HepG2 (cell line): ENCODE measurements around the gene CNR2. TPM values are rescaled to one million over a fixed set of nuclear protein-coding genes. Genes with fewer than 3 reads are reported as not detected.

ENCODE experiments used
- ATAC-seq: fragments of 200-7000 bp; cut with Tn5 transposase; 3 replicates; pipeline ENCODE4 v1.9.1; 2020; ENCODE audit warnings: mild to moderate bottlenecking, moderate library complexity
- Bru-seq: library from RNA; stranded (reverse); fragments of 400-500 nt; gene quantifications from one replicate; lab custom pipeline; 2021; lab: Mats Ljungman, UMichigan
- BruChase-seq, 2 experiments: library from RNA; stranded (reverse); fragments of 400-500 nt; gene quantifications; one replicate each; lab custom pipeline; 2021; lab: Mats Ljungman, UMichigan
- BruUV-seq: library from RNA; stranded (reverse); fragments of 400-500 nt; replicated peaks from 2 replicates; lab custom pipeline; 2021; lab: Mats Ljungman, UMichigan
- CTCF ChIA-PET: fragments of 300-600 bp; formaldehyde crosslinking; extraction: SDS; loops from one replicate; lab custom pipeline; 2021; ENCODE audit warnings: low total read pairs, inconsistent platforms, low intra/inter-chr PET ratio; lab: Yijun Ruan, JAX
- POLR2A ChIA-PET: fragments of 350-600 bp; sonication (Branson Sonifier 250); formaldehyde crosslinking; loops from one replicate; lab custom pipeline; 2020; ENCODE audit warnings: antibody characterized with exemption, inconsistent platforms; lab: Yijun Ruan, JAX
- DNase-seq: peaks from one replicate; pipeline ENCODE4 v3.0.0-alpha.2; 2015; ENCODE audit warnings: low spot score
- FAIRE-seq: peaks from 3 replicates; lab custom pipeline; 2011; peaks lifted over from hg19 to GRCh38; lab: Jason Lieb, UNC
- H2AFZ ChIP-seq: one replicate; pipeline ENCODE4 v1.6.1; 2011; ENCODE audit warnings: low read length, inconsistent platforms
- H3K27ac ChIP-seq: fragments of 300-600 bp; 3 replicates; pipeline ENCODE4 v1.8.0; 2011; ENCODE audit warnings: mixed run types, mild to moderate bottlenecking, mixed read lengths, low read length, inconsistent platforms; ENCODE audit not compliant: insufficient read depth; ENCODE audit errors: extremely low read length
- H3K27me3 ChIP-seq, 2 experiments: fragments of 200-600 bp in 1 of 2; 2 replicates in 1 of 2; 3 replicates in 1 of 2; pipeline versions ENCODE4 v1.6.0 to v1.8.0; 2011; ENCODE audit warnings: low read length in 2 of 2, mild to moderate bottlenecking in 2 of 2, moderate library complexity in 2 of 2, inconsistent platforms in 1 of 2; ENCODE audit not compliant: insufficient read depth in 2 of 2, control insufficient read depth in 1 of 2
- H3K36me3 ChIP-seq, 2 experiments: fragments of 200-600 bp in 1 of 2; replicated peaks in 1 of 2; 2 replicates in 1 of 2; 3 replicates in 1 of 2; pipeline versions ENCODE4 v1.5.1 to v1.8.0; 2011; ENCODE audit warnings: low read length in 2 of 2, inconsistent platforms in 1 of 2; ENCODE audit not compliant: insufficient read depth in 2 of 2, control insufficient read depth in 1 of 2
- H3K4me1 ChIP-seq: 2 replicates; pipeline ENCODE4 v1.5.1; 2012; ENCODE audit warnings: low read length, inconsistent platforms; ENCODE audit not compliant: insufficient read depth
- H3K4me2 ChIP-seq: 2 replicates; pipeline ENCODE4 v1.6.0; 2011; ENCODE audit warnings: low read depth, low read length, inconsistent platforms
- H3K4me3 ChIP-seq, 3 experiments: fragments of 200-600 bp in 1 of 3; sonication (generic), shearing (Covaris generic) in 1 of 3; replicated peaks in 1 of 3; 2 replicates each; pipeline ENCODE4 v1.5.1; 2011 to 2016; ENCODE audit warnings: low read length in 3 of 3, inconsistent platforms in 2 of 3, low read depth in 2 of 3, mild to moderate bottlenecking in 2 of 3, control low read depth in 1 of 3, mixed read lengths in 1 of 3; ENCODE audit not compliant: insufficient read depth in 1 of 3
- H3K79me2 ChIP-seq: one replicate; pipeline ENCODE4 v1.6.1; 2011; ENCODE audit warnings: low read length, inconsistent platforms; ENCODE audit not compliant: insufficient read depth
- H3K9ac ChIP-seq: 2 replicates; pipeline ENCODE4 v1.6.0; 2011; ENCODE audit warnings: mild to moderate bottlenecking, low read depth, low read length, inconsistent platforms; ENCODE audit not compliant: insufficient read depth
- H3K9me3 ChIP-seq: 2 replicates; pipeline ENCODE4 v1.5.1; 2012; ENCODE audit warnings: mild to moderate bottlenecking, low read length
- H4K20me1 ChIP-seq: 2 replicates; pipeline ENCODE4 v1.6.0; 2011; ENCODE audit warnings: inconsistent platforms, mild to moderate bottlenecking, low read length, moderate library complexity; ENCODE audit not compliant: insufficient read depth
- NR3C1 ChIP-seq: sonication (generic); formaldehyde crosslinking; IDR thresholded peaks from 2 replicates; pipeline ENCODE4 v1.4.0; 2020; ENCODE audit warnings: missing genetic modification reagents
- PRDM4 ChIP-seq: sonication (generic); formaldehyde crosslinking; IDR thresholded peaks from 2 replicates; pipeline ENCODE4 v1.9.0; 2021; ENCODE audit warnings: missing genetic modification reagents, borderline replicate concordance
- SRF ChIP-seq: IDR thresholded peaks from 2 replicates; pipeline ENCODE4 v1.6.1; 2011; ENCODE audit warnings: mild to moderate bottlenecking, low read depth, low read length, moderate library complexity
- WGBS: methylation state at CpG from one replicate; pipeline ENCODE4 v1.1.6; 2017; ENCODE audit warnings: low lambda C conversion rate; 5-methylcytosine and 5-hydroxymethylcytosine counted together
- in situ Hi-C: cut with HindIII; loops from 2 replicates; pipeline ENCODE4 v1.10.0; 2017; ENCODE audit warnings: low pct_unique_long_range_greater_than_20kb; ENCODE audit not compliant: extremely low pct_ligation_motif_present
- intact Hi-C: fragments of 100-400 bp; cut with micrococcal nuclease; formaldehyde crosslinking; loops from one replicate; pipeline ENCODE4 v1.10.0; 2022; ENCODE audit not compliant: unreplicated experiment
- long read RNA-seq, 2 experiments: library from RNA in 1 of 2; library from polyadenylated mRNA in 1 of 2; stranded (forward) in 1 of 2; unstranded in 1 of 2; transcript quantifications; one replicate each; pipeline ENCODE4 v2.0.0, GENCODE V29; 2019 to 2022
- polyA minus RNA-seq, 3 experiments: library from RNA; depleted of rRNA, polyadenylated mRNA; stranded (reverse); fragments of >200 nt; gene quantifications; 2 replicates each; pipeline ENCODE4 v1.2.3, GENCODE V29; 2011; ENCODE audit warnings: low replicate concordance in 1 of 3
- polyA plus RNA-seq, 8 experiments: library from polyadenylated mRNA; depleted of rRNA in 3 of 8; stranded (reverse) in 7 of 8; unstranded in 1 of 8; fragments of >200 nt; fragmentation: Illumina TruSeq in 4 of 8; extraction: Trizol in 4 of 8; gene quantifications; 2 replicates each; pipeline versions ENCODE4 v1.2.1 to v1.2.3, GENCODE V29; 2011 to 2016; ENCODE audit warnings: low read depth in 4 of 8, missing spikeins in 1 of 8, mixed read lengths in 1 of 8; ENCODE audit not compliant: insufficient read depth in 1 of 8
- total RNA-seq, 5 experiments: library from RNA; depleted of rRNA; stranded (reverse); fragments of >200 nt; fragmentation: Illumina TruSeq; extraction: Trizol; gene quantifications; 2 replicates each; pipeline ENCODE4 v1.2.3, GENCODE V29; 2016; ENCODE audit warnings: low read depth in 1 of 5

CNR2 gene
- total RNA-seq (2016; rRNA removed; fragmentation: Illumina TruSeq; extraction: Trizol) = not detected in 2 replicates
- not detected in 2 replicates for total RNA-seq (2016; cell fraction: cytosol; rRNA removed; fragmentation: Illumina TruSeq; extraction: Trizol; ENCODE audit: low read depth)
- total RNA-seq (2016; cell fraction: insoluble cytoplasmic fraction; rRNA removed; fragmentation: Illumina TruSeq; extraction: Trizol) = not detected in 2 replicates
- total RNA-seq (2016; cell fraction: membrane; rRNA removed; fragmentation: Illumina TruSeq; extraction: Trizol) = not detected in 2 replicates
- total RNA-seq (2016; cell fraction: nucleus; rRNA removed; fragmentation: Illumina TruSeq; extraction: Trizol) = not detected in 2 replicates
- polyA plus RNA-seq (2011; rRNA removed) = not detected in 2 replicates
- polyA plus RNA-seq (2011; cell fraction: cytosol; rRNA removed) = not detected in 2 replicates
- polyA plus RNA-seq (2011; cell fraction: nucleus; rRNA removed) = not detected in 2 replicates
- not detected in 2 replicates for polyA plus RNA-seq (2012)
- not detected in 2 replicates for polyA plus RNA-seq (2016; cell fraction: cytosol; fragmentation: Illumina TruSeq; extraction: Trizol; ENCODE audit: low read depth)
- not detected in 2 replicates for polyA plus RNA-seq (2016; cell fraction: insoluble cytoplasmic fraction; fragmentation: Illumina TruSeq; extraction: Trizol; ENCODE audit: low read depth)
- polyA plus RNA-seq (2016; cell fraction: membrane; fragmentation: Illumina TruSeq; extraction: Trizol; ENCODE audit: low read depth) = not detected in 2 replicates
- polyA plus RNA-seq (2016; cell fraction: nucleus; fragmentation: Illumina TruSeq; extraction: Trizol; ENCODE audit: insufficient read depth, low read depth) = not detected in 2 replicates
- not detected in 2 replicates for polyA minus RNA-seq (2011; rRNA and poly(A)+ RNA removed; ENCODE audit: low replicate concordance)
- not detected in 2 replicates for polyA minus RNA-seq (2011; cell fraction: cytosol; rRNA and poly(A)+ RNA removed)
- not detected in 2 replicates for polyA minus RNA-seq (2011; cell fraction: nucleus; rRNA and poly(A)+ RNA removed)
- Bru-seq, nascent RNA = percentile 3 among the genes with signal in this experiment
- percentile 15 among the genes with signal in this experiment for BruChase-seq, experiment 1, labeled RNA remaining after a 6-hour chase
- BruChase-seq, experiment 2, labeled RNA remaining after a 2-hour chase = percentile 13 among the genes with signal in this experiment
- long read RNA-seq, experiment 1 = 0 reads
- long read RNA-seq, experiment 2 = 0 reads

GRCh38 chr1:23913212-23913880, at the start of gene CNR2:
Gene CNR2 (minus strand): TSS chr1:23913362. CDS start chr1:23875617, 37,745 bp downstream.
- DNase-seq (no peak), ATAC-seq (no peak), FAIRE-seq (no peak)
- Histone ChIP-seq H3K4me1 (peaks cover 35% of the 10 kb centered on the region), H3K9me3 (no peaks in the 10 kb centered on the region), H2AFZ (no peak within 1 kb of the TSS), H3K4me2 (0 out of 2 replicates have a peak within 1 kb of the TSS, but pooled peaks have one; percentile 4), H3K4me3 (no peak within 1 kb of the TSS), H3K36me3 (no peaks in the 10 kb centered on the region), H3K9ac (no peak within 1 kb of the TSS), H3K79me2 (no peaks in the 10 kb centered on the region), H4K20me1 (no peaks in the 10 kb centered on the region), H3K27me3 (peaks cover 2 to 15% of the 10 kb centered on the region in 2 experiments; a peak in 2 of 5 replicates), H3K27ac (no peak within 1 kb of the TSS)
- in situ Hi-C loops = no loop called here
- intact Hi-C loops = no loop called here
- ChIA-PET CTCF (no interaction called here), POLR2A (no interaction called here)
- BruUV-seq = no TSS peak
- TF ChIP-seq NR3C1 (CRISPR knock-in tag) (no peak), SRF (no peak), PRDM4 (CRISPR knock-in tag) (no peak)
- 19% methylated on average over 7 of the region's 7 CpGs for WGBS
